HEK293 (cell line): ENCODE data around the gene LSM10.

Source experiments
- CTCF ChIA-PET: fragments of 350-600 bp; formaldehyde crosslinking; extraction: SDS; loops from one replicate; lab custom pipeline; 2021; ENCODE audit warnings: antibody characterized with exemption; lab: Yijun Ruan, JAX
- POLR2A ChIA-PET: fragments of 300-600 bp; formaldehyde crosslinking; extraction: SDS; loops from one replicate; lab custom pipeline; 2020; ENCODE audit warnings: antibody characterized with exemption, inconsistent platforms; lab: Yijun Ruan, JAX
- H3K27ac ChIP-seq: fragments of 200-500 bp; sonication (Bioruptor generic); 2 replicates; pipeline ENCODE4 v1.5.1; 2014; ENCODE audit warnings: low read depth, low read length, control low read depth, inconsistent platforms; ENCODE audit errors: extremely low read depth
- H3K36me3 ChIP-seq, 2 experiments: fragments of 200-500 bp in 1 of 2; sonication (Bioruptor generic) in 1 of 2; 1 replicate in 1 of 2; 2 replicates in 1 of 2; pipeline ENCODE4 v1.5.1; 2014 to 2017; ENCODE audit warnings: inconsistent platforms in 2 of 2, low read length in 2 of 2; ENCODE audit not compliant: control insufficient read depth in 2 of 2, insufficient read depth in 1 of 2
- H3K4me1 ChIP-seq: fragments of 200-500 bp; sonication (Bioruptor generic); 2 replicates; pipeline ENCODE4 v1.5.1; 2014; ENCODE audit warnings: mild to moderate bottlenecking, low read length, inconsistent platforms; ENCODE audit not compliant: control insufficient read depth, insufficient read depth
- H3K4me3 ChIP-seq: 2 replicates; pipeline ENCODE4 v1.5.1; 2011; ENCODE audit warnings: low read depth, mild to moderate bottlenecking, control low read depth, low read length, moderate library complexity
- H3K9me3 ChIP-seq: fragments of 200-500 bp; sonication (Bioruptor generic); 2 replicates; pipeline ENCODE4 v1.5.1; 2014; ENCODE audit warnings: low read depth, low read length, inconsistent platforms; ENCODE audit not compliant: control insufficient read depth, insufficient read depth
- BCL11B ChIP-seq: fragments of 450-650 bp; formaldehyde crosslinking; IDR thresholded peaks from 2 replicates; pipeline ENCODE4 v1.5.1; 2016; ENCODE audit warnings: low read depth, missing biosample characterization, missing genetic modification characterization
- KLF1 ChIP-seq: fragments of 450-650 bp; formaldehyde crosslinking; IDR thresholded peaks from 2 replicates; pipeline ENCODE4 v1.5.1; 2016; ENCODE audit warnings: missing biosample characterization, missing genetic modification characterization
- REPIN1 ChIP-seq: fragments of 450-650 bp; formaldehyde crosslinking; IDR thresholded peaks from 2 replicates; pipeline ENCODE4 v1.5.1; 2017; ENCODE audit warnings: missing biosample characterization, missing genetic modification characterization, low read depth
- SETDB1 ChIP-seq: IDR thresholded peaks from one replicate; pipeline ENCODE4 v1.6.1; 2017; ENCODE audit warnings: mild to moderate bottlenecking, low read length, moderate library complexity, mixed read lengths; ENCODE audit not compliant: insufficient read length
- SP3 ChIP-seq: fragments of 450-650 bp; formaldehyde crosslinking; IDR thresholded peaks from 2 replicates; pipeline ENCODE4 v1.5.1; 2016; ENCODE audit warnings: missing biosample characterization, missing genetic modification characterization
- TCF7L2 ChIP-seq: IDR thresholded peaks from 2 replicates; pipeline ENCODE4 v1.6.1; 2011; ENCODE audit warnings: low read depth, mild to moderate bottlenecking, inconsistent platforms, low read length, moderate library complexity, borderline replicate concordance
- WT1 ChIP-seq: fragments of 450-650 bp; formaldehyde crosslinking; IDR thresholded peaks from 2 replicates; pipeline ENCODE4 v1.5.1; 2016; ENCODE audit warnings: missing biosample characterization, missing genetic modification characterization
- ZBTB21 ChIP-seq: fragments of 450-650 bp; formaldehyde crosslinking; IDR thresholded peaks from 2 replicates; pipeline ENCODE4 v1.5.1; 2017; ENCODE audit warnings: missing biosample characterization, missing genetic modification characterization
- ZEB2 ChIP-seq: fragments of 450-650 bp; formaldehyde crosslinking; IDR thresholded peaks from 2 replicates; pipeline ENCODE4 v1.5.1; 2016; ENCODE audit warnings: missing biosample characterization, missing genetic modification characterization
- ZFP69B ChIP-seq: fragments of 450-650 bp; formaldehyde crosslinking; IDR thresholded peaks from 2 replicates; pipeline ENCODE4 v1.5.1; 2016; ENCODE audit warnings: missing biosample characterization, missing genetic modification characterization
- ZNF157 ChIP-seq: fragments of 450-650 bp; formaldehyde crosslinking; IDR thresholded peaks from 2 replicates; pipeline ENCODE4 v1.5.1; 2016; ENCODE audit warnings: missing biosample characterization, missing genetic modification characterization
- ZNF169 ChIP-seq: fragments of 450-650 bp; formaldehyde crosslinking; IDR thresholded peaks from 2 replicates; pipeline ENCODE4 v1.5.1; 2016; ENCODE audit warnings: missing biosample characterization, missing genetic modification characterization
- ZNF223 ChIP-seq: fragments of 450-650 bp; formaldehyde crosslinking; IDR thresholded peaks from 2 replicates; pipeline ENCODE4 v1.5.1; 2016; ENCODE audit warnings: missing biosample characterization, missing genetic modification characterization
- ZNF24 ChIP-seq: fragments of 450-650 bp; formaldehyde crosslinking; IDR thresholded peaks from 2 replicates; pipeline ENCODE4 v1.5.1; 2016; ENCODE audit warnings: missing biosample characterization, missing genetic modification characterization
- ZNF324 ChIP-seq: fragments of 450-650 bp; formaldehyde crosslinking; IDR thresholded peaks from 2 replicates; pipeline ENCODE4 v1.5.1; 2016; ENCODE audit warnings: missing biosample characterization, missing genetic modification characterization
- ZNF366 ChIP-seq: fragments of 450-650 bp; formaldehyde crosslinking; conservative IDR thresholded peaks from 2 replicates; pipeline ENCODE4 v1.5.1; 2016; ENCODE audit warnings: missing biosample characterization, missing genetic modification characterization
- ZNF423 ChIP-seq: fragments of 450-650 bp; formaldehyde crosslinking; IDR thresholded peaks from 2 replicates; pipeline ENCODE4 v1.5.1; 2016; ENCODE audit warnings: missing biosample characterization, missing genetic modification characterization
- ZNF48 ChIP-seq: fragments of 450-650 bp; formaldehyde crosslinking; IDR thresholded peaks from 2 replicates; pipeline ENCODE4 v1.5.1; 2016; ENCODE audit warnings: missing biosample characterization, missing genetic modification characterization
- ZNF521 ChIP-seq: fragments of 450-650 bp; formaldehyde crosslinking; IDR thresholded peaks from 2 replicates; pipeline ENCODE4 v1.5.1; 2017; ENCODE audit warnings: missing biosample characterization, mild to moderate bottlenecking, missing genetic modification characterization
- ZNF571 ChIP-seq: fragments of 450-650 bp; formaldehyde crosslinking; IDR thresholded peaks from 2 replicates; pipeline ENCODE4 v1.5.0; 2017; ENCODE audit warnings: missing biosample characterization, missing genetic modification characterization
- ZNF626 ChIP-seq: fragments of 450-650 bp; sonication (Bioruptor Pico); formaldehyde crosslinking; IDR thresholded peaks from 2 replicates; pipeline ENCODE4 v1.5.1; 2018; ENCODE audit warnings: missing biosample characterization, missing genetic modification characterization, inconsistent platforms
- ZNF670 ChIP-seq: fragments of 450-650 bp; formaldehyde crosslinking; IDR thresholded peaks from 2 replicates; pipeline ENCODE4 v1.5.1; 2016; ENCODE audit warnings: missing biosample characterization, missing genetic modification characterization, low read depth
- ZNF707 ChIP-seq: fragments of 450-650 bp; formaldehyde crosslinking; IDR thresholded peaks from 2 replicates; pipeline ENCODE4 v1.5.1; 2016; ENCODE audit warnings: missing biosample characterization, missing genetic modification characterization
- ZNF76 ChIP-seq: fragments of 450-650 bp; formaldehyde crosslinking; IDR thresholded peaks from 2 replicates; pipeline ENCODE4; 2016; ENCODE audit warnings: low read depth, missing biosample characterization, missing genetic modification characterization, borderline replicate concordance
- ZSCAN16 ChIP-seq: fragments of 450-650 bp; formaldehyde crosslinking; IDR thresholded peaks from 2 replicates; pipeline ENCODE4 v1.5.1; 2016; ENCODE audit warnings: missing biosample characterization, missing genetic modification characterization
- ZXDB ChIP-seq: fragments of 450-650 bp; formaldehyde crosslinking; IDR thresholded peaks from 2 replicates; pipeline ENCODE4 v1.5.1; 2016; ENCODE audit warnings: missing biosample characterization, missing genetic modification characterization
- TF ChIP-seq, protein P1 (sequence below): fragments of 450-650 bp; formaldehyde crosslinking; IDR thresholded peaks from 2 replicates; pipeline ENCODE4 v1.5.1; 2016; ENCODE audit warnings: missing biosample characterization, missing genetic modification characterization, borderline replicate concordance
- TF ChIP-seq, protein P2 (sequence below): fragments of 450-650 bp; IDR thresholded peaks from 2 replicates; pipeline ENCODE4 v1.5.1; 2018; ENCODE audit warnings: missing biosample characterization, missing genetic modification characterization
- TF ChIP-seq, protein P3 (sequence below): fragments of 450-650 bp; formaldehyde crosslinking; optimal IDR thresholded peaks from 2 replicates; pipeline ENCODE3; 2016; ENCODE audit warnings: missing biosample characterization, mild to moderate bottlenecking, missing genetic modification characterization

The LSM10 gene

DNA sequence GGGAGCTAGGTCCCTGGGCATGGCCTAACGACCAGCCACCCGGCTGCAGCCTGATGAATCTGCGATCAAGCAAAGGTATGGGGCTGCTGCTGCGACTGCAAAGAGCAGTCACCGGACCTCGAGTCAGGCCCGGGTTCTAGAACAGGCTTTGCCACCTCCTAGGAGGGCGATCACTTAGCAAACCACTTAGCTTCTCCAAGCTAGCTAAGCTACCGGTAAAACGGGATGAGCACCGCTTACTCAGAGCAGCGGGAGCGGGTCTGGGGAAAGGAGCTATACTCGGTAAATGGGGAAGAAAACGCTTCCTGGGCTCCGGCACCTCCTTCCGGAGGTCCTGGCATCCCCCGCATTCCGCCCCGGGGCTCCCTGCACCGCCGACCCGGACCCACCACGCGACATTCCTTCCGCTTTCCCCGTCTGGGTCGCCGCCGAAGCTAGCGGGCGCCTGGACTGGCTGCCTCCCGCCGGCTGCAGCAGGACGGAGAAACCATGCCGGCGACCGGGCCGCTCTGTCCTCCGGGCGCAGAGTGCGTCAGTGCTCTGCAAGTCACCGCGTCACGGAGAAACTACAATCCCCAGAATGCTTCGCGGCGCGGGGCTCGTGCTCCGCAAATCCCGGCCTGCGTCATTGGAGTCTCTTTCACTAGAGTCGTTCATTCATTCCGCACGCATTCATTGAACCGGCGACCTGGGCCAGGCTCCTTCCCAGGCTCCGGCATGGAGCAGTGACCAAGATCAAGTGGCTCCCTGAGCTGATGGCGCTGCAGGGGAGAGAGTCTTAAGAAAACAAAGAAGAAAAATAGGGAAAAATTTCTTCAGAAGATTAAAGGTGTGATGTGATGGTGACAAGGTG, at the start of gene LSM10:
Gene LSM10 (minus strand): TSS at position 531 of the 853 bp plus-strand sequence. CDS start 3,779 bp downstream, outside the sequence.
- H3K36me3 ChIP-seq, result peaks cover under 1 to 18% of the 10 kb centered on the region in 2 experiments; a peak in 2 of 3 replicates
- CTCF ChIA-PET, result interaction anchor here (0.6 to 1.2 kb wide), 8 partner anchors 9 to 244 kb away, joined by 3 to 7 read pairs (median 4); no protein-coding TSS in a partner anchor
- POLR2A ChIA-PET, result interaction anchor here (0.6 to 7.2 kb wide), 10 partner anchors 9 to 248 kb away, joined by 3 to 103 read pairs (median 6); partner anchors contain the start of genes OSCP1, STK40 and TRAPPC3
- no peaks in the 10 kb centered on the region for H3K9me3 ChIP-seq
- no peaks in the 10 kb centered on the region for H3K4me1 ChIP-seq
- peak within 1 kb of the TSS; percentile 58 for H3K4me3 ChIP-seq
- peak within 1 kb of the TSS; percentile 51; the same call in 1 of the 2 replicates for H3K27ac ChIP-seq
- TF ChIP-seq, protein P1, sequence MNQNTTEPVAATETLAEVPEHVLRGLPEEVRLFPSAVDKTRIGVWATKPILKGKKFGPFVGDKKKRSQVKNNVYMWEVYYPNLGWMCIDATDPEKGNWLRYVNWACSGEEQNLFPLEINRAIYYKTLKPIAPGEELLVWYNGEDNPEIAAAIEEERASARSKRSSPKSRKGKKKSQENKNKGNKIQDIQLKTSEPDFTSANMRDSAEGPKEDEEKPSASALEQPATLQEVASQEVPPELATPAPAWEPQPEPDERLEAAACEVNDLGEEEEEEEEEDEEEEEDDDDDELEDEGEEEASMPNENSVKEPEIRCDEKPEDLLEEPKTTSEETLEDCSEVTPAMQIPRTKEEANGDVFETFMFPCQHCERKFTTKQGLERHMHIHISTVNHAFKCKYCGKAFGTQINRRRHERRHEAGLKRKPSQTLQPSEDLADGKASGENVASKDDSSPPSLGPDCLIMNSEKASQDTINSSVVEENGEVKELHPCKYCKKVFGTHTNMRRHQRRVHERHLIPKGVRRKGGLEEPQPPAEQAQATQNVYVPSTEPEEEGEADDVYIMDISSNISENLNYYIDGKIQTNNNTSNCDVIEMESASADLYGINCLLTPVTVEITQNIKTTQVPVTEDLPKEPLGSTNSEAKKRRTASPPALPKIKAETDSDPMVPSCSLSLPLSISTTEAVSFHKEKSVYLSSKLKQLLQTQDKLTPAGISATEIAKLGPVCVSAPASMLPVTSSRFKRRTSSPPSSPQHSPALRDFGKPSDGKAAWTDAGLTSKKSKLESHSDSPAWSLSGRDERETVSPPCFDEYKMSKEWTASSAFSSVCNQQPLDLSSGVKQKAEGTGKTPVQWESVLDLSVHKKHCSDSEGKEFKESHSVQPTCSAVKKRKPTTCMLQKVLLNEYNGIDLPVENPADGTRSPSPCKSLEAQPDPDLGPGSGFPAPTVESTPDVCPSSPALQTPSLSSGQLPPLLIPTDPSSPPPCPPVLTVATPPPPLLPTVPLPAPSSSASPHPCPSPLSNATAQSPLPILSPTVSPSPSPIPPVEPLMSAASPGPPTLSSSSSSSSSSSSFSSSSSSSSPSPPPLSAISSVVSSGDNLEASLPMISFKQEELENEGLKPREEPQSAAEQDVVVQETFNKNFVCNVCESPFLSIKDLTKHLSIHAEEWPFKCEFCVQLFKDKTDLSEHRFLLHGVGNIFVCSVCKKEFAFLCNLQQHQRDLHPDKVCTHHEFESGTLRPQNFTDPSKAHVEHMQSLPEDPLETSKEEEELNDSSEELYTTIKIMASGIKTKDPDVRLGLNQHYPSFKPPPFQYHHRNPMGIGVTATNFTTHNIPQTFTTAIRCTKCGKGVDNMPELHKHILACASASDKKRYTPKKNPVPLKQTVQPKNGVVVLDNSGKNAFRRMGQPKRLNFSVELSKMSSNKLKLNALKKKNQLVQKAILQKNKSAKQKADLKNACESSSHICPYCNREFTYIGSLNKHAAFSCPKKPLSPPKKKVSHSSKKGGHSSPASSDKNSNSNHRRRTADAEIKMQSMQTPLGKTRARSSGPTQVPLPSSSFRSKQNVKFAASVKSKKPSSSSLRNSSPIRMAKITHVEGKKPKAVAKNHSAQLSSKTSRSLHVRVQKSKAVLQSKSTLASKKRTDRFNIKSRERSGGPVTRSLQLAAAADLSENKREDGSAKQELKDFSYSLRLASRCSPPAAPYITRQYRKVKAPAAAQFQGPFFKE, result no peak
- TF ChIP-seq REPIN1 (0 out of 2 replicates have a peak, but pooled peaks have one; percentile 19), ZNF24 (peak; percentile 100), ZSCAN16 (tag by site-specific recombination) (peak; percentile 23; the same call in 1 of the 2 replicates), KLF1 (tag by site-specific recombination) (no peak), ZNF670 (tag by site-specific recombination) (no peak), ZNF423 (tag by site-specific recombination) (0 out of 2 replicates have a peak, but pooled peaks have one; percentile 18), ZNF571 (tag by site-specific recombination) (no peak), WT1 (tag by site-specific recombination) (peak; percentile 19; the same call in 1 of the 2 replicates), ZFP69B (tag by site-specific recombination) (peak; percentile 40; the same call in 1 of the 2 replicates), TCF7L2 (no peak), ZNF223 (tag by site-specific recombination) (0 out of 2 replicates have a peak, but pooled peaks have one; percentile 55), ZNF366 (tag by site-specific recombination) (peak; percentile 82), ZNF707 (tag by site-specific recombination) (no peak), ZBTB21 (tag by site-specific recombination) (peak; percentile 82; the same call in 1 of the 2 replicates), ZNF324 (tag by site-specific recombination) (0 out of 2 replicates have a peak, but pooled peaks have one; percentile 34), ZEB2 (tag by site-specific recombination) (peak; percentile 88), ZNF157 (no peak), ZXDB (tag by site-specific recombination) (peak; percentile 83; the same call in 1 of the 2 replicates), ZNF626 (no peak), ZNF76 (peak; percentile 97), ZNF521 (tag by site-specific recombination) (no peak), BCL11B (tag by site-specific recombination) (no peak), SETDB1 (no peak), ZNF169 (no peak), SP3 (tag by site-specific recombination) (peak; percentile 52), ZNF48 (tag by site-specific recombination) (no peak)
- TF ChIP-seq, protein P2, sequence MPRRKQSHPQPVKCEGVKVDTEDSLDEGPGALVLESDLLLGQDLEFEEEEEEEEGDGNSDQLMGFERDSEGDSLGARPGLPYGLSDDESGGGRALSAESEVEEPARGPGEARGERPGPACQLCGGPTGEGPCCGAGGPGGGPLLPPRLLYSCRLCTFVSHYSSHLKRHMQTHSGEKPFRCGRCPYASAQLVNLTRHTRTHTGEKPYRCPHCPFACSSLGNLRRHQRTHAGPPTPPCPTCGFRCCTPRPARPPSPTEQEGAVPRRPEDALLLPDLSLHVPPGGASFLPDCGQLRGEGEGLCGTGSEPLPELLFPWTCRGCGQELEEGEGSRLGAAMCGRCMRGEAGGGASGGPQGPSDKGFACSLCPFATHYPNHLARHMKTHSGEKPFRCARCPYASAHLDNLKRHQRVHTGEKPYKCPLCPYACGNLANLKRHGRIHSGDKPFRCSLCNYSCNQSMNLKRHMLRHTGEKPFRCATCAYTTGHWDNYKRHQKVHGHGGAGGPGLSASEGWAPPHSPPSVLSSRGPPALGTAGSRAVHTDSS (tag by site-specific recombination), result no peak
- TF ChIP-seq, protein P3, sequence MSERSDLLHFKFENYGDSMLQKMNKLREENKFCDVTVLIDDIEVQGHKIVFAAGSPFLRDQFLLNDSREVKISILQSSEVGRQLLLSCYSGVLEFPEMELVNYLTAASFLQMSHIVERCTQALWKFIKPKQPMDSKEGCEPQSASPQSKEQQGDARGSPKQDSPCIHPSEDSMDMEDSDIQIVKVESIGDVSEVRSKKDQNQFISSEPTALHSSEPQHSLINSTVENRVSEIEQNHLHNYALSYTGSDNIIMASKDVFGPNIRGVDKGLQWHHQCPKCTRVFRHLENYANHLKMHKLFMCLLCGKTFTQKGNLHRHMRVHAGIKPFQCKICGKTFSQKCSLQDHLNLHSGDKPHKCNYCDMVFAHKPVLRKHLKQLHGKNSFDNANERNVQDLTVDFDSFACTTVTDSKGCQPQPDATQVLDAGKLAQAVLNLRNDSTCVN (tag by site-specific recombination), result peak; percentile 77
